ENCODE measurements around the gene EYS. TPM values are rescaled to one million over a fixed set of nuclear protein-coding genes. Genes with fewer than 3 reads are reported as not detected.

The EYS gene
- total and polyA plus RNA-seq, 2 of the 8 experiments (the other 6 are each of a cell fraction or from before 2014, with no cell fraction given): 0.05 to 0.13 TPM

DNA sequence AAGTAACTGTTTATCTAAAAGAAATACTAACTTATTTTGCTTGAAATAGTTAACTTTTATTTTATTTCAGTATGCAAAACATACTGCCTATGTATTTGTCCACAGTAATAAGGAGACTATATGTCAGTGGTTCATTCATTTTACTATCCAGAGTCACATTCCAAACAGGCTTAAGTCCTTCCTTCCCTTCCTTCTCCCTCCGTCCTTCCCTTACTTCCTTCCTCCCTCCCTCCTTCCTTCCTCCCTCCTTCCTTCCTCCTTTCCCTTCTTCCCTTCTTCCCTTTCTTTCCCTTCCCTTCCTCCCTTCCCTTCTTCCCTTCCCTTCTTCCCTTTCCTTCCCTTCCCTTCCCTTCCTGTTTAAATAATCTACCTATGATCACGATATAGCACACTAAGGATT lies 899.2 kb downstream of the EYS start (continued):
- no peak for TF ChIP-seq BCL11A (IDR thresholded peaks at IDR 0.05; ENCODE audit: low read depth in 2 of 2, low read length in 2 of 2)
- no peak for TF ChIP-seq KDM1A (IDR thresholded peaks at IDR 0.05; ENCODE audit: borderline replicate concordance, low read length)
- no peak for TF ChIP-seq YY1 (IDR thresholded peaks at IDR 0.05; ENCODE audit: low read depth, low read length)
- no peak for TF ChIP-seq RNF2 (IDR thresholded peaks at IDR 0.05; ENCODE audit: borderline replicate concordance, low read depth, low read length, missing control alignments, poor library complexity, severe bottlenecking)
- no peak for TF ChIP-seq RFX5 (IDR thresholded peaks at IDR 0.05; ENCODE audit: borderline replicate concordance, low read depth, low read length)
- no peak for TF ChIP-seq RAD21 (IDR thresholded peaks at IDR 0.05 in 1 of 2, conservative IDR thresholded peaks at IDR 0.05 in 1 of 2; ENCODE audit: low read depth in 2 of 2, low read length in 2 of 2)
- no peak for TF ChIP-seq ASH2L (IDR thresholded peaks at IDR 0.05; ENCODE audit: low read length)
- no peak for TF ChIP-seq TCF12 (IDR thresholded peaks at IDR 0.05; ENCODE audit: low read depth, low read length)

All from H1 (cell line).